Astrocyte (in vitro differentiated cells and primary cell): ENCODE measurements around the gene ARHGAP25. TPM values are rescaled to one million over a fixed set of nuclear protein-coding genes. Genes with fewer than 3 reads are reported as not detected.

Source experiments
- DNase-seq: peaks from one replicate; pipeline ENCODE4 v3.0.0-alpha.2; 2010; ENCODE audit warnings: low read depth
- FAIRE-seq: peaks from 2 replicates; lab custom pipeline; 2011; peaks lifted over from hg19 to GRCh38; lab: Jason Lieb, UNC
- H2AFZ ChIP-seq: 2 replicates; pipeline ENCODE4 v1.6.0; 2012; ENCODE audit warnings: low read depth, low read length, inconsistent platforms
- H3K27ac ChIP-seq: 2 replicates; pipeline ENCODE4 v1.5.1; 2011; ENCODE audit warnings: low read depth, low read length, inconsistent platforms
- H3K27me3 ChIP-seq: 2 replicates; pipeline ENCODE4 v1.6.0; 2011; ENCODE audit warnings: low read length, inconsistent platforms; ENCODE audit not compliant: insufficient read depth
- H3K36me3 ChIP-seq: 2 replicates; pipeline ENCODE4 v1.5.1; 2011; ENCODE audit warnings: low read length, inconsistent platforms; ENCODE audit not compliant: insufficient read depth
- H3K4me1 ChIP-seq: 2 replicates; pipeline ENCODE4 v1.5.1; 2011; ENCODE audit warnings: low read length, inconsistent platforms; ENCODE audit not compliant: insufficient read depth
- H3K4me2 ChIP-seq: 2 replicates; pipeline ENCODE4 v1.6.0; 2012; ENCODE audit warnings: low read length, inconsistent platforms
- H3K4me3 ChIP-seq: 2 replicates; pipeline ENCODE4 v1.5.1; 2011; ENCODE audit warnings: low read depth, mild to moderate bottlenecking, low read length, inconsistent platforms; ENCODE audit not compliant: insufficient read depth
- H3K79me2 ChIP-seq: 2 replicates; pipeline ENCODE4 v1.6.0; 2012; ENCODE audit warnings: mild to moderate bottlenecking, low read length, inconsistent platforms; ENCODE audit not compliant: insufficient read depth
- H3K9ac ChIP-seq: 2 replicates; pipeline ENCODE4 v1.6.0; 2012; ENCODE audit warnings: mild to moderate bottlenecking, low read length, inconsistent platforms
- H3K9me3 ChIP-seq: 2 replicates; pipeline ENCODE4 v1.5.1; 2012; ENCODE audit warnings: low read depth, mild to moderate bottlenecking, low read length, inconsistent platforms; ENCODE audit not compliant: insufficient read depth
- H4K20me1 ChIP-seq: 2 replicates; pipeline ENCODE4 v1.6.0; 2012; ENCODE audit warnings: low read length, inconsistent platforms; ENCODE audit not compliant: insufficient read depth
- H3K27ac Mint-ChIP-seq: one replicate; pipeline ENCODE4 v1.8.0; 2021; ENCODE audit warnings: mild to moderate bottlenecking, mixed read lengths; ENCODE audit not compliant: unreplicated experiment
- H3K27me3 Mint-ChIP-seq: one replicate; pipeline ENCODE4 v1.8.0; 2021; ENCODE audit warnings: low read depth, mixed read lengths; ENCODE audit not compliant: unreplicated experiment
- H3K36me3 Mint-ChIP-seq: one replicate; pipeline ENCODE4 v1.8.0; 2021; ENCODE audit warnings: low read depth, mixed read lengths; ENCODE audit not compliant: unreplicated experiment
- H3K4me1 Mint-ChIP-seq: one replicate; pipeline ENCODE4 v1.8.0; 2021; ENCODE audit warnings: low read depth, mixed read lengths; ENCODE audit not compliant: unreplicated experiment
- H3K4me3 Mint-ChIP-seq: one replicate; pipeline ENCODE4 v1.8.0; 2021; ENCODE audit warnings: mild to moderate bottlenecking, moderate library complexity, mixed read lengths; ENCODE audit not compliant: unreplicated experiment
- H3K9me3 Mint-ChIP-seq: one replicate; pipeline ENCODE4 v1.8.0; 2021; ENCODE audit warnings: mild to moderate bottlenecking, mixed read lengths; ENCODE audit not compliant: unreplicated experiment
- EZH2 ChIP-seq: IDR thresholded peaks from 2 replicates; pipeline ENCODE4 v1.6.1; 2012; ENCODE audit warnings: mild to moderate bottlenecking, low read length, inconsistent platforms; ENCODE audit not compliant: insufficient read depth
- total RNA-seq: library from RNA; stranded (reverse); gene quantifications from 2 replicates; pipeline ENCODE4 v1.2.1, GENCODE V29; 2021
- TF ChIP-seq, protein P1 (sequence below): IDR thresholded peaks from 2 replicates; pipeline ENCODE4 v1.5.1; 2011; ENCODE audit warnings: low read depth, mild to moderate bottlenecking, inconsistent platforms, low read length, moderate library complexity; ENCODE audit not compliant: insufficient read depth

The ARHGAP25 gene
- total RNA-seq, 1 donor from 2014 or later = 0.30 TPM

DNA sequence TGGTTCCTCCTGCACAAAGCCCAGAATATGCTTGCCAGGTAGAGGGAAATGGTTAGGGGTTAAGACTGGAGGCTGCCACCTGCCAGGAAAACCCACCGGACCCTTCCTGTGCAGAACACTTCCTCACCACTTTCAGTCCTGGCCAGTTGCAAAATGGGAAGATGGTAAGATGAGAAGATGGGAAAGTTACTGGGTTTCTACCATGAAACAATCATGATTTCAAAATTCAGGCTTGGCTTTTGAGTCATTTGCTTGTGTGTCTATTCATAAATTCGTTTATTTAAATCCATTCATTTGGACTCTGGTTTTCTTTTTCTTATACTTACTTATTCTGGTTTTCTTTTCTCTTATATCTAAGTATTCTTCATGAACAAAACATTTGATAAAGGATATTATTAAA, 129.4 kb downstream of the ARHGAP25 start:
- H2AFZ ChIP-seq = no peak overlapping the region
- FAIRE-seq (no peak), DNase-seq (no peak)
- no peak overlapping the region for H3K9ac ChIP-seq
- H3K4me2 ChIP-seq = no peak overlapping the region
- peaks cover 22% of the 10 kb centered on the region for H3K27me3 ChIP-seq
- H3K79me2 ChIP-seq = no peaks in the 10 kb centered on the region
- Mint-ChIP-seq H3K4me1 (no peaks in the 10 kb centered on the region), H3K9me3 (no peaks in the 10 kb centered on the region), H3K27ac (no peak overlapping the region), H3K36me3 (no peaks in the 10 kb centered on the region), H3K4me3 (no peak overlapping the region), H3K27me3 (peaks cover 15% of the 10 kb centered on the region)
- TF ChIP-seq EZH2 = no peak
- TF ChIP-seq, protein P1, sequence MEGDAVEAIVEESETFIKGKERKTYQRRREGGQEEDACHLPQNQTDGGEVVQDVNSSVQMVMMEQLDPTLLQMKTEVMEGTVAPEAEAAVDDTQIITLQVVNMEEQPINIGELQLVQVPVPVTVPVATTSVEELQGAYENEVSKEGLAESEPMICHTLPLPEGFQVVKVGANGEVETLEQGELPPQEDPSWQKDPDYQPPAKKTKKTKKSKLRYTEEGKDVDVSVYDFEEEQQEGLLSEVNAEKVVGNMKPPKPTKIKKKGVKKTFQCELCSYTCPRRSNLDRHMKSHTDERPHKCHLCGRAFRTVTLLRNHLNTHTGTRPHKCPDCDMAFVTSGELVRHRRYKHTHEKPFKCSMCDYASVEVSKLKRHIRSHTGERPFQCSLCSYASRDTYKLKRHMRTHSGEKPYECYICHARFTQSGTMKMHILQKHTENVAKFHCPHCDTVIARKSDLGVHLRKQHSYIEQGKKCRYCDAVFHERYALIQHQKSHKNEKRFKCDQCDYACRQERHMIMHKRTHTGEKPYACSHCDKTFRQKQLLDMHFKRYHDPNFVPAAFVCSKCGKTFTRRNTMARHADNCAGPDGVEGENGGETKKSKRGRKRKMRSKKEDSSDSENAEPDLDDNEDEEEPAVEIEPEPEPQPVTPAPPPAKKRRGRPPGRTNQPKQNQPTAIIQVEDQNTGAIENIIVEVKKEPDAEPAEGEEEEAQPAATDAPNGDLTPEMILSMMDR = no peak
- no peak overlapping the region for H3K27ac ChIP-seq
- H3K4me1 ChIP-seq = no peaks in the 10 kb centered on the region
- no peaks in the 10 kb centered on the region for H4K20me1 ChIP-seq
- H3K36me3 ChIP-seq = no peaks in the 10 kb centered on the region
- H3K9me3 ChIP-seq = no peaks in the 10 kb centered on the region
- H3K4me3 ChIP-seq = no peak overlapping the region

DNA sequence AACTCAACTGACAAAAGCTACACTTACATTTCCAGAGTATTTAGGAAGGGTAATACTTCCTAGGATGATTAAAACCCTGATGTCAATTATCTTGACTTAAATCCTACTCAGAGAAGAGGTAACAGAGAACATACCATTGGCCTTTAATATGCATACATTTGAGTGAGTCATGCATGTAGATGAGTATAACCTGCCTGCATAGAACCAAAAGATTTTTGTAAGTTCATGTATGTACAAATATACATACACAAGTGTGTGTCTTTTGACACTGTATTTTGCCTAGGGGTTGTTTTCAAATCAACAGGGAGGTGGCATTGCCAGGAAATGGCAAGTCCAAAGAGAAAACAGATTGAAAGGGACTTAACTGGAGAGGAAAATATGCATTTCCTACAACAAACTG, 130.5 kb downstream of the ARHGAP25 start:
- Histone ChIP-seq H3K79me2 (no peaks in the 10 kb centered on the region), H4K20me1 (no peaks in the 10 kb centered on the region), H3K36me3 (no peaks in the 10 kb centered on the region), H3K4me1 (no peaks in the 10 kb centered on the region), H3K9me3 (no peaks in the 10 kb centered on the region), H3K27me3 (peaks cover 15% of the 10 kb centered on the region), H3K4me2 (no peak overlapping the region), H3K27ac (no peak overlapping the region), H3K9ac (no peak overlapping the region), H3K4me3 (no peak overlapping the region), H2AFZ (no peak overlapping the region)
- Mint-ChIP-seq H3K4me3 (no peak overlapping the region), H3K27ac (no peak overlapping the region), H3K27me3 (peaks cover 11% of the 10 kb centered on the region), H3K36me3 (no peaks in the 10 kb centered on the region), H3K4me1 (no peaks in the 10 kb centered on the region), H3K9me3 (no peaks in the 10 kb centered on the region)
- no peak for DNase-seq
- FAIRE-seq = no peak
- TF ChIP-seq, protein P1 = no peak
- TF ChIP-seq EZH2 = no peak

DNA sequence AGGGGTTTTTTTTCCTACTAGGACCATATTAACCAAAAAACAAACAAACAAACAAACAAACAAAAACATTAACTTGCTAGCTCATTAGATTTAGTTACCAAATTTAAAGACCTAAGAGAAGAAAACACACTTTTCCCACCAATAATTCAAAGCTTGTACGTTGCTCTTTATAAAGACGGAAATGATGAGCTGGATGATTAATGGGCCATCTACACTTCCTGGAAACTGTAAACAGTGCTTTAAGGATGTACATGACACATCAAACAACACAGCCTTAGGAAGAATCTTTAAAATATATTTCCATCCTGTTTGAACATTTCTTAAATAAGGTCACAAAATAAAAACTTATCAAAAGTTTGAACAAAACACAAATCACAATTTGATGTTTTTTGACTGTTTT, 135.6 kb downstream of the ARHGAP25 start:
- Histone ChIP-seq H3K9me3 (no peaks in the 10 kb centered on the region), H3K4me1 (no peaks in the 10 kb centered on the region), H3K79me2 (no peaks in the 10 kb centered on the region), H3K4me2 (no peak overlapping the region), H3K36me3 (no peaks in the 10 kb centered on the region), H3K27ac (no peak overlapping the region), H3K4me3 (no peak overlapping the region), H3K27me3 (no peaks in the 10 kb centered on the region), H3K9ac (no peak overlapping the region), H4K20me1 (no peaks in the 10 kb centered on the region), H2AFZ (no peak overlapping the region)
- Mint-ChIP-seq H3K36me3 (no peaks in the 10 kb centered on the region), H3K9me3 (no peaks in the 10 kb centered on the region), H3K4me3 (no peak overlapping the region), H3K4me1 (no peaks in the 10 kb centered on the region), H3K27me3 (peaks cover 10% of the 10 kb centered on the region), H3K27ac (no peak overlapping the region)
- DNase-seq = no peak
- no peak for FAIRE-seq
- TF ChIP-seq, protein P1 = no peak
- no peak for TF ChIP-seq EZH2
